Neural cell (in vitro differentiated cells): ENCODE measurements around the gene ST6GALNAC1. TPM values are rescaled to one million over a fixed set of nuclear protein-coding genes. Genes with fewer than 3 reads are reported as not detected.
A peak's percentile ranks its signal among the peaks of the same experiment; 100 is the strongest.

Experiments used
- H2AFZ ChIP-seq: fragments of 200-600, 300-800 bp; sonication (generic), shearing (Covaris generic); 2 replicates; pipeline ENCODE4 v1.6.0; 2014; ENCODE audit warnings: low read depth, mild to moderate bottlenecking, antibody characterized with exemption, low read length, moderate library complexity
- H3F3A ChIP-seq: fragments of 200-600 bp; shearing (Covaris generic); 2 replicates; pipeline ENCODE4 v1.6.1; 2016; ENCODE audit warnings: mild to moderate bottlenecking, moderate library complexity, mixed read lengths, antibody characterized with exemption, low read length; ENCODE audit not compliant: insufficient read depth, poor library complexity, severe bottlenecking
- H3K27ac ChIP-seq: fragments of 200-600, 300-800 bp; sonication (generic), shearing (Covaris generic); 2 replicates; pipeline ENCODE4 v1.5.1; 2014; ENCODE audit warnings: mild to moderate bottlenecking, low read length, moderate library complexity
- H3K27me3 ChIP-seq: fragments of 300-800, 200-600 bp; sonication (generic), shearing (Covaris generic); 2 replicates; pipeline ENCODE4 v1.6.0; 2014; ENCODE audit warnings: mild to moderate bottlenecking, low read depth, low read length, moderate library complexity; ENCODE audit not compliant: insufficient read depth
- H3K36me3 ChIP-seq: fragments of 300-800, 200-600 bp; sonication (generic), shearing (Covaris generic); 2 replicates; pipeline ENCODE4 v1.5.1; 2014; ENCODE audit warnings: mild to moderate bottlenecking, antibody characterized with exemption, low read length, moderate library complexity; ENCODE audit not compliant: insufficient read depth
- H3K4me2 ChIP-seq: fragments of 300-800, 200-600 bp; sonication (generic), shearing (Covaris generic); 2 replicates; pipeline ENCODE4 v1.6.0; 2014; ENCODE audit warnings: mild to moderate bottlenecking, low read length
- H3K4me3 ChIP-seq: fragments of 300-800, 200-600 bp; sonication (generic), shearing (Covaris generic); 2 replicates; pipeline ENCODE4 v1.5.1; 2014; ENCODE audit warnings: mild to moderate bottlenecking, low read length, moderate library complexity
- H3K79me2 ChIP-seq: fragments of 200-600 bp; shearing (Covaris generic); replicated peaks from 2 replicates; pipeline ENCODE4 v1.6.0; 2014; ENCODE audit warnings: mild to moderate bottlenecking, low read length, moderate library complexity; ENCODE audit not compliant: insufficient read depth
- H3K9ac ChIP-seq: fragments of 300-800, 200-600 bp; sonication (generic), shearing (Covaris generic); 2 replicates; pipeline ENCODE4 v1.6.1; 2016; ENCODE audit warnings: mild to moderate bottlenecking, low read length, mixed read lengths
- H3K9me2 ChIP-seq: fragments of 200-600 bp; shearing (Covaris generic); 2 replicates; pipeline ENCODE4 v1.6.1; 2016; ENCODE audit warnings: mild to moderate bottlenecking, low read length, mixed read lengths; ENCODE audit not compliant: insufficient read depth
- H3K9me3 ChIP-seq: fragments of 200-600, 300-800 bp; sonication (generic), shearing (Covaris generic); 2 replicates; pipeline ENCODE4 v1.6.1; 2016; ENCODE audit warnings: mild to moderate bottlenecking, mixed run types, low read length, moderate library complexity, mixed read lengths
- H4K20me1 ChIP-seq: fragments of 200-600 bp; shearing (Covaris generic); 2 replicates; pipeline ENCODE4 v1.6.1; 2016; ENCODE audit warnings: mild to moderate bottlenecking, mixed run types; ENCODE audit not compliant: insufficient read depth
- EP300 ChIP-seq: fragments of 450-650 bp; conservative IDR thresholded peaks from 2 replicates; pipeline ENCODE4 v1.6.1; 2014; ENCODE audit warnings: antibody characterized with exemption, mild to moderate bottlenecking, moderate library complexity; ENCODE audit not compliant: poor library complexity, severe bottlenecking
- EZH2 ChIP-seq: fragments of 200-600, 300-800 bp; shearing (Covaris generic), sonication (generic); IDR thresholded peaks from 2 replicates; pipeline ENCODE4 v1.6.1; 2014; ENCODE audit warnings: antibody characterized with exemption, low read length, borderline replicate concordance, mild to moderate bottlenecking; ENCODE audit not compliant: insufficient read depth, poor library complexity, severe bottlenecking
- MXI1 ChIP-seq: fragments of 450-650 bp; conservative IDR thresholded peaks from 2 replicates; pipeline ENCODE4 v1.6.1; 2014; ENCODE audit warnings: antibody characterized with exemption, mild to moderate bottlenecking; ENCODE audit not compliant: poor library complexity, severe bottlenecking
- POLR2AphosphoS5 ChIP-seq: IDR thresholded peaks from 2 replicates; pipeline ENCODE4 v1.6.1; 2012
- RAD21 ChIP-seq: fragments of 450-650 bp; conservative IDR thresholded peaks from 2 replicates; pipeline ENCODE4 v1.6.1; 2014; ENCODE audit warnings: antibody characterized with exemption, mild to moderate bottlenecking, moderate library complexity
- SMC3 ChIP-seq: fragments of 450-650 bp; conservative IDR thresholded peaks from 2 replicates; pipeline ENCODE4 v1.6.1; 2014; ENCODE audit warnings: antibody characterized with exemption, mild to moderate bottlenecking, moderate library complexity; ENCODE audit not compliant: poor library complexity
- TAF1 ChIP-seq: IDR thresholded peaks from 2 replicates; pipeline ENCODE4 v1.6.1; 2012; ENCODE audit warnings: low read depth
- polyA plus RNA-seq: library from polyadenylated mRNA; depleted of rRNA; stranded (reverse); fragments of >200 nt; gene quantifications from 2 replicates; pipeline ENCODE4 v1.2.3, GENCODE V29; 2014
- TF ChIP-seq, protein P1 (sequence below): IDR thresholded peaks from 2 replicates; pipeline ENCODE4 v1.6.1; 2012; ENCODE audit warnings: borderline replicate concordance
- TF ChIP-seq, protein P2 (sequence below): fragments of 450-650 bp; IDR thresholded peaks from 2 replicates; pipeline ENCODE4 v1.5.1; 2014; ENCODE audit warnings: antibody characterized with exemption, mild to moderate bottlenecking, moderate library complexity; ENCODE audit not compliant: poor library complexity, severe bottlenecking

ST6GALNAC1 gene
- polyA plus RNA-seq, 1 donor from 2014 or later: not detected

DNA sequence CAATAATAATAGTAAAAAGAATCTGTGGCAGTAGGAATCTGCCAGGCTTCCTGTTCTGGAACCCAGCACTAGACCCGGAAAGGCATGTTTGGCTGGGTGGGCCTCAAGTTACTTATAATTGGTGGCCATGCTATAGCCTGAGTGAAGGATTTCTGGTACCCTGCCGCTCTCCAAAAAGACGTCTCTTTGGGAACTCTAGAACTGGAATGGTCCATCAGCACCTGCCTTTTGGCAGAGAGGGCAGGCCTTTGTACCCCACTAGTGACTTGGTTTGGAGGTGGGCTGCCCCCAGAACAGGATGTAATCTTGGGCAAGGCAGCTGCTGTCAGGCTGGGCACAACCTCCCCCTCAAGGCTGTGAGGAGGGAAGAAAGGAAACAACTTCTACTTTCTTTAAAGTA lies 29.3 kb upstream of the ST6GALNAC1 start:
- Histone ChIP-seq H3K4me2 (no peak overlapping the region), H4K20me1 (no peaks in the 10 kb centered on the region), H3K36me3 (no peaks in the 10 kb centered on the region), H3K27ac (no peak overlapping the region), H3K9me3 (no peaks in the 10 kb centered on the region), H3K79me2 (no peaks in the 10 kb centered on the region), H3F3A (no peaks in the 10 kb centered on the region), H2AFZ (no peak overlapping the region), H3K9ac (no peak overlapping the region), H3K27me3 (no peaks in the 10 kb centered on the region), H3K4me3 (no peak overlapping the region), H3K9me2 (no peaks in the 10 kb centered on the region)
- TF ChIP-seq TAF1: no peak
- no peak for TF ChIP-seq RAD21
- no peak for TF ChIP-seq POLR2AphosphoS5
- TF ChIP-seq, protein P1, sequence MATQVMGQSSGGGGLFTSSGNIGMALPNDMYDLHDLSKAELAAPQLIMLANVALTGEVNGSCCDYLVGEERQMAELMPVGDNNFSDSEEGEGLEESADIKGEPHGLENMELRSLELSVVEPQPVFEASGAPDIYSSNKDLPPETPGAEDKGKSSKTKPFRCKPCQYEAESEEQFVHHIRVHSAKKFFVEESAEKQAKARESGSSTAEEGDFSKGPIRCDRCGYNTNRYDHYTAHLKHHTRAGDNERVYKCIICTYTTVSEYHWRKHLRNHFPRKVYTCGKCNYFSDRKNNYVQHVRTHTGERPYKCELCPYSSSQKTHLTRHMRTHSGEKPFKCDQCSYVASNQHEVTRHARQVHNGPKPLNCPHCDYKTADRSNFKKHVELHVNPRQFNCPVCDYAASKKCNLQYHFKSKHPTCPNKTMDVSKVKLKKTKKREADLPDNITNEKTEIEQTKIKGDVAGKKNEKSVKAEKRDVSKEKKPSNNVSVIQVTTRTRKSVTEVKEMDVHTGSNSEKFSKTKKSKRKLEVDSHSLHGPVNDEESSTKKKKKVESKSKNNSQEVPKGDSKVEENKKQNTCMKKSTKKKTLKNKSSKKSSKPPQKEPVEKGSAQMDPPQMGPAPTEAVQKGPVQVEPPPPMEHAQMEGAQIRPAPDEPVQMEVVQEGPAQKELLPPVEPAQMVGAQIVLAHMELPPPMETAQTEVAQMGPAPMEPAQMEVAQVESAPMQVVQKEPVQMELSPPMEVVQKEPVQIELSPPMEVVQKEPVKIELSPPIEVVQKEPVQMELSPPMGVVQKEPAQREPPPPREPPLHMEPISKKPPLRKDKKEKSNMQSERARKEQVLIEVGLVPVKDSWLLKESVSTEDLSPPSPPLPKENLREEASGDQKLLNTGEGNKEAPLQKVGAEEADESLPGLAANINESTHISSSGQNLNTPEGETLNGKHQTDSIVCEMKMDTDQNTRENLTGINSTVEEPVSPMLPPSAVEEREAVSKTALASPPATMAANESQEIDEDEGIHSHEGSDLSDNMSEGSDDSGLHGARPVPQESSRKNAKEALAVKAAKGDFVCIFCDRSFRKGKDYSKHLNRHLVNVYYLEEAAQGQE: no peak
- no peak for TF ChIP-seq EP300
- no peak for TF ChIP-seq MXI1
- no peak for TF ChIP-seq EZH2
- TF ChIP-seq SMC3: no peak
- TF ChIP-seq, protein P2, sequence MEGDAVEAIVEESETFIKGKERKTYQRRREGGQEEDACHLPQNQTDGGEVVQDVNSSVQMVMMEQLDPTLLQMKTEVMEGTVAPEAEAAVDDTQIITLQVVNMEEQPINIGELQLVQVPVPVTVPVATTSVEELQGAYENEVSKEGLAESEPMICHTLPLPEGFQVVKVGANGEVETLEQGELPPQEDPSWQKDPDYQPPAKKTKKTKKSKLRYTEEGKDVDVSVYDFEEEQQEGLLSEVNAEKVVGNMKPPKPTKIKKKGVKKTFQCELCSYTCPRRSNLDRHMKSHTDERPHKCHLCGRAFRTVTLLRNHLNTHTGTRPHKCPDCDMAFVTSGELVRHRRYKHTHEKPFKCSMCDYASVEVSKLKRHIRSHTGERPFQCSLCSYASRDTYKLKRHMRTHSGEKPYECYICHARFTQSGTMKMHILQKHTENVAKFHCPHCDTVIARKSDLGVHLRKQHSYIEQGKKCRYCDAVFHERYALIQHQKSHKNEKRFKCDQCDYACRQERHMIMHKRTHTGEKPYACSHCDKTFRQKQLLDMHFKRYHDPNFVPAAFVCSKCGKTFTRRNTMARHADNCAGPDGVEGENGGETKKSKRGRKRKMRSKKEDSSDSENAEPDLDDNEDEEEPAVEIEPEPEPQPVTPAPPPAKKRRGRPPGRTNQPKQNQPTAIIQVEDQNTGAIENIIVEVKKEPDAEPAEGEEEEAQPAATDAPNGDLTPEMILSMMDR: no peak

DNA sequence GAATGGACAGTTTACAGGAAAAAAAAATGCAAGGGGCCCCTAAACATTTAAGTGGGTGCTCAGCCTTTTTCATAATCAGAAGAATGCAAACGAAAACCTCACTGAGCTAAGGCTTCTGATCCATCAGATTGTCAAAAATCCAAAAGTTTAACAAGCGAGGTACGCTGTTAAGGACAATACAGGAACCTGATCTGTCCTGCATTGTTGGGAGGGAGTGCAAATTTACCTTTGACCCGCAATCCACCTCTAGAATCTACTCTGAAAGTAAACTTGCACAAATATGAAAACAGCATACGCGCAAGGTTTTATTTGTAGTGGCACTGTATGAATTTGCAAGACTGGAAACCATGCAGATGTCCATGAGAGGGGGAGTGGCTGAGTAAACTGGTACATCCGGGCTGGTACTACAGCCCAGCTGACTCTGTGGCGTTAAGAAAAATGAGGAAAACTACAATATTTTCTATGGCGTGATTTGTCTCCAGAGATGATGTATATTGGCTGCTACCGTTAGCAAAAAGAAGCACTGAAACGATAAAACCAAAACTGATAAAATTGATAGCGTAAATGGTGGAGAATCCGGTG lies 28.8 kb upstream of the ST6GALNAC1 start:
- H3K4me3 ChIP-seq: peak overlapping the region; percentile 76
- H3K27me3 ChIP-seq: no peaks in the 10 kb centered on the region
- H3K4me2 ChIP-seq: peak overlapping the region; percentile 95
- H2AFZ ChIP-seq: peak overlapping the region; percentile 86
- TF ChIP-seq RAD21 (no peak), POLR2AphosphoS5 (no peak), EZH2 (no peak), MXI1 (no peak), TAF1 (no peak), EP300 (no peak), SMC3 (no peak)
- TF ChIP-seq, protein P2: no peak
- TF ChIP-seq, protein P1: no peak
- H3K9me2 ChIP-seq: no peaks in the 10 kb centered on the region
- peak overlapping the region; percentile 71 for H3K9ac ChIP-seq
- H3K27ac ChIP-seq: peak overlapping the region; percentile 54
- no peaks in the 10 kb centered on the region for H3K9me3 ChIP-seq
- H3K79me2 ChIP-seq: no peaks in the 10 kb centered on the region
- no peaks in the 10 kb centered on the region for H3F3A ChIP-seq
- H3K36me3 ChIP-seq: no peaks in the 10 kb centered on the region
- H4K20me1 ChIP-seq: no peaks in the 10 kb centered on the region
